ENCODE data around the gene FCHSD2. TPM values are rescaled to one million over a fixed set of nuclear protein-coding genes. Genes with fewer than 3 reads are reported as not detected.

Gene FCHSD2
- total RNA-seq, 1 donor from 2014 or later = 59.0 TPM

- no peak overlapping the region for H3K4me3 ChIP-seq
- intact Hi-C loops (cut with DNase I) = no loop called here
- DNase-seq = no peak
- peaks cover 31% of the 10 kb centered on the region for H3K36me3 ChIP-seq
- no peaks in the 10 kb centered on the region for H3K27me3 ChIP-seq (ENCODE audit: low read depth)
- H3K4me1 ChIP-seq = no peaks in the 10 kb centered on the region
- H3K27ac ChIP-seq = no peak overlapping the region
- no peak for ATAC-seq
- no peak for TF ChIP-seq CTCF (IDR thresholded peaks at IDR 0.05)
- no peaks in the 10 kb centered on the region for H3K9me3 ChIP-seq
These were observed 277.1 kb downstream of the FCHSD2 start for GRCh38 chr11:72864702-72865655.

GRCh38 chr11:72863916-72864315 is 278.2 kb downstream of the FCHSD2 start:
- no peaks in the 10 kb centered on the region for H3K4me1 ChIP-seq
- ATAC-seq = no peak
- H3K27ac ChIP-seq = no peak overlapping the region
- H3K4me3 ChIP-seq = no peak overlapping the region
- H3K36me3 ChIP-seq = peaks cover 31% of the 10 kb centered on the region
- no peaks in the 10 kb centered on the region for H3K27me3 ChIP-seq (ENCODE audit: low read depth)
- no peaks in the 10 kb centered on the region for H3K9me3 ChIP-seq
- intact Hi-C loops (cut with DNase I) = no loop called here
- no peak for DNase-seq
- TF ChIP-seq CTCF (IDR thresholded peaks at IDR 0.05) = no peak

GRCh38 chr11:72863091-72863490 is 279.0 kb downstream of the FCHSD2 start:
- Histone ChIP-seq H3K4me1 (no peaks in the 10 kb centered on the region), H3K4me3 (no peak overlapping the region), H3K27me3 (ENCODE audit: low read depth) (no peaks in the 10 kb centered on the region), H3K27ac (no peak overlapping the region), H3K9me3 (no peaks in the 10 kb centered on the region), H3K36me3 (peaks cover 28% of the 10 kb centered on the region)
- intact Hi-C loops (cut with DNase I) = no loop called here
- ATAC-seq = no peak
- TF ChIP-seq CTCF (IDR thresholded peaks at IDR 0.05) = no peak
- no peak for DNase-seq

- no peak for TF ChIP-seq CTCF (IDR thresholded peaks at IDR 0.05)
- H3K9me3 ChIP-seq = no peaks in the 10 kb centered on the region
- no peak for ATAC-seq
- H3K4me3 ChIP-seq = no peak overlapping the region
- peaks cover 4% of the 10 kb centered on the region for H3K36me3 ChIP-seq
- no peak overlapping the region for H3K27ac ChIP-seq
- peaks cover 7% of the 10 kb centered on the region for H3K4me1 ChIP-seq
- no peak for DNase-seq
- intact Hi-C loops (cut with DNase I) = no loop called here
- no peaks in the 10 kb centered on the region for H3K27me3 ChIP-seq (ENCODE audit: low read depth)
These were observed 281.5 kb downstream of the FCHSD2 start for GRCh38 chr11:72860592-72860991.

GRCh38 chr11:72860010-72860409 is 282.1 kb downstream of the FCHSD2 start:
- Histone ChIP-seq H3K4me1 (peaks cover 7% of the 10 kb centered on the region), H3K9me3 (no peaks in the 10 kb centered on the region)
- no peak for ATAC-seq

More at GRCh38 chr11:72860010-72860409, 282.1 kb downstream of the FCHSD2 start:
- intact Hi-C loops (cut with DNase I) = no loop called here
- H3K27me3 ChIP-seq (ENCODE audit: low read depth) = no peaks in the 10 kb centered on the region
- TF ChIP-seq CTCF (IDR thresholded peaks at IDR 0.05) = no peak
- DNase-seq = no peak
- H3K36me3 ChIP-seq = peaks cover 3% of the 10 kb centered on the region
- H3K27ac ChIP-seq = no peak overlapping the region
- H3K4me3 ChIP-seq = no peak overlapping the region
